Fibroblast of villous mesenchyme (primary cell): Measurements from ENCODE around the gene DNAJB2. TPM values are rescaled to one million over a fixed set of nuclear protein-coding genes. Genes with fewer than 3 reads are reported as not detected.

ENCODE experiments used
- DNase-seq: peaks from one replicate; pipeline ENCODE4 v3.0.0-alpha.2; 2010; ENCODE audit warnings: low read depth
- H3K4me3 ChIP-seq: 2 replicates; pipeline ENCODE4 v1.5.1; 2011; ENCODE audit warnings: low read depth, mild to moderate bottlenecking, low read length
- CTCF ChIP-seq: IDR thresholded peaks from 2 replicates; pipeline ENCODE4 v1.5.1; 2012; ENCODE audit warnings: low read depth, mild to moderate bottlenecking, low read length; ENCODE audit not compliant: insufficient read depth
- total RNA-seq: library from RNA; depleted of rRNA; stranded (reverse); fragments of >200 nt; gene quantifications from 2 replicates; pipeline ENCODE4 v1.2.3, GENCODE V29; 2012

DNAJB2 gene
- total RNA-seq, 1 donor: 33.7 TPM

GRCh38 chr2:219314804-219315468, 35.8 kb downstream of the DNAJB2 start:
- H3K4me3 ChIP-seq: no peak overlapping the region
- DNase-seq: no peak
- no peak for TF ChIP-seq CTCF

- no peak for TF ChIP-seq CTCF
- DNase-seq: no peak
- H3K4me3 ChIP-seq: no peak overlapping the region
Measured at GRCh38 chr2:219323434-219323833, 44.3 kb downstream of the DNAJB2 start.

GRCh38 chr2:219325136-219325535, 46.0 kb downstream of the DNAJB2 start:
- H3K4me3 ChIP-seq: no peak overlapping the region
- TF ChIP-seq CTCF: no peak
- no peak for DNase-seq

GRCh38 chr2:219325657-219326315, 46.6 kb downstream of the DNAJB2 start:
- TF ChIP-seq CTCF: no peak
- no peak overlapping the region for H3K4me3 ChIP-seq
- DNase-seq: no peak

GRCh38 chr2:219327719-219328118, 48.6 kb downstream of the DNAJB2 start:
- no peak for TF ChIP-seq CTCF
- H3K4me3 ChIP-seq: no peak overlapping the region
- DNase-seq: no peak

- no peak for TF ChIP-seq CTCF
- peak; percentile 34 for DNase-seq
- H3K4me3 ChIP-seq: no peak overlapping the region
Measured at GRCh38 chr2:219331560-219332213, 52.5 kb downstream of the DNAJB2 start.

GRCh38 chr2:219332542-219332941, 53.4 kb downstream of the DNAJB2 start, which contains the start of gene RESP18:
Gene RESP18, minus strand, starts transcription at chr2:219332744.
- H3K4me3 ChIP-seq: no peak within 1 kb of the TSS
- DNase-seq: no peak
- no peak for TF ChIP-seq CTCF
